COLO668 (cell line): ENCODE measurements around the gene RAB36.

Experiments used
- DNase-seq: peaks from one replicate; lab custom pipeline; 2025; ENCODE audit not compliant: unreplicated experiment; lab: John Stamatoyannopoulos, UW

The RAB36 gene

GRCh38 chr22:23203452-23204124 lies 58.3 kb downstream of the RAB36 start:
- no peak for DNase-seq

GRCh38 chr22:23204125-23204488 lies 58.8 kb downstream of the RAB36 start:
- no peak for DNase-seq

- DNase-seq, result peak; percentile 67
Observed at GRCh38 chr22:23204541-23205157, 59.4 kb downstream of the RAB36 start.

- peak; percentile 58 for DNase-seq
Observed at GRCh38 chr22:23205339-23206049, 60.2 kb downstream of the RAB36 start.

GRCh38 chr22:23206915-23207314 lies 61.6 kb downstream of the RAB36 start:
- no peak for DNase-seq

- peak; percentile 93 for DNase-seq
Observed at GRCh38 chr22:23207729-23208393, 62.6 kb downstream of the RAB36 start.

- DNase-seq, result no peak
Observed at GRCh38 chr22:23210428-23211170, 65.3 kb downstream of the RAB36 start.

GRCh38 chr22:23211622-23212021 lies 66.3 kb downstream of the RAB36 start:
- no peak for DNase-seq

GRCh38 chr22:23212061-23213021 lies 67.1 kb downstream of the RAB36 start:
- DNase-seq, result peak; percentile 73

- no peak for DNase-seq
Observed at GRCh38 chr22:23213022-23213555, 67.8 kb downstream of the RAB36 start.

- no peak for DNase-seq
Observed at GRCh38 chr22:23213581-23214334, 68.5 kb downstream of the RAB36 start.
